ENCODE measurements around the gene LINC00237. TPM values are rescaled to one million over a fixed set of nuclear protein-coding genes. Genes with fewer than 3 reads are reported as not detected.

The LINC00237 gene
- total and polyA plus RNA-seq, 11 donors = not detected

DNA sequence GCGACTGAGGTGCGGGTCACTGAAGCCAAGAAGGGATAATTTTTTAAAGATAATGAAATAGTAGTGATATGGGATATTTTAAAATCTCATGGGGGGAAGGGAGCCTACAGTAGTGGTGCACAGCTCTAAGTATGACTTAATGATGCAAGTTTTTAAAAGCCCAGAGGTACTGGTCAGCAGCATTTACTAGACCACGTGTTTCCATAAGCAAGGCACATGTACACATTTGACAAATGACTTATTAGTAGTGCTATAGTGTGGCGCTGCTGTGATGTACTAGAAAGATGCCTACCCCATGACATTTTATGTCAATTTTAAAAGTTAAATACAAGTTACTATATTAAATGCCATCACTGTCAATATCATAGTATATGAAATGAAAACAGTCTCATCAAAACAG is 7.5 kb upstream of the LINC00237 start:
- Histone ChIP-seq H3K27ac (no peak overlapping the region), H3K36me3 (no peaks in the 10 kb centered on the region), H3K4me3 (no peak overlapping the region), H3K27me3 (peaks cover 0 to 60% (median 6%) of the 10 kb centered on the region in 9 donors), H3K9me3 (no peaks in the 10 kb centered on the region), H3K4me1 (no peaks in the 10 kb centered on the region)
- DNase-seq (no peak), ATAC-seq (no peak)
- intact Hi-C loops (cut with DNase I) = no loop called here
- 83 to 90% (median 86%) methylated on average over 4 of the region's 4 CpGs for WGBS, 4 donors
- TF ChIP-seq, protein P1, sequence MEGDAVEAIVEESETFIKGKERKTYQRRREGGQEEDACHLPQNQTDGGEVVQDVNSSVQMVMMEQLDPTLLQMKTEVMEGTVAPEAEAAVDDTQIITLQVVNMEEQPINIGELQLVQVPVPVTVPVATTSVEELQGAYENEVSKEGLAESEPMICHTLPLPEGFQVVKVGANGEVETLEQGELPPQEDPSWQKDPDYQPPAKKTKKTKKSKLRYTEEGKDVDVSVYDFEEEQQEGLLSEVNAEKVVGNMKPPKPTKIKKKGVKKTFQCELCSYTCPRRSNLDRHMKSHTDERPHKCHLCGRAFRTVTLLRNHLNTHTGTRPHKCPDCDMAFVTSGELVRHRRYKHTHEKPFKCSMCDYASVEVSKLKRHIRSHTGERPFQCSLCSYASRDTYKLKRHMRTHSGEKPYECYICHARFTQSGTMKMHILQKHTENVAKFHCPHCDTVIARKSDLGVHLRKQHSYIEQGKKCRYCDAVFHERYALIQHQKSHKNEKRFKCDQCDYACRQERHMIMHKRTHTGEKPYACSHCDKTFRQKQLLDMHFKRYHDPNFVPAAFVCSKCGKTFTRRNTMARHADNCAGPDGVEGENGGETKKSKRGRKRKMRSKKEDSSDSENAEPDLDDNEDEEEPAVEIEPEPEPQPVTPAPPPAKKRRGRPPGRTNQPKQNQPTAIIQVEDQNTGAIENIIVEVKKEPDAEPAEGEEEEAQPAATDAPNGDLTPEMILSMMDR (IDR thresholded peaks at IDR 0.05) = no peak
- no peak for TF ChIP-seq POLR2A (IDR thresholded peaks at IDR 0.05)

DNA sequence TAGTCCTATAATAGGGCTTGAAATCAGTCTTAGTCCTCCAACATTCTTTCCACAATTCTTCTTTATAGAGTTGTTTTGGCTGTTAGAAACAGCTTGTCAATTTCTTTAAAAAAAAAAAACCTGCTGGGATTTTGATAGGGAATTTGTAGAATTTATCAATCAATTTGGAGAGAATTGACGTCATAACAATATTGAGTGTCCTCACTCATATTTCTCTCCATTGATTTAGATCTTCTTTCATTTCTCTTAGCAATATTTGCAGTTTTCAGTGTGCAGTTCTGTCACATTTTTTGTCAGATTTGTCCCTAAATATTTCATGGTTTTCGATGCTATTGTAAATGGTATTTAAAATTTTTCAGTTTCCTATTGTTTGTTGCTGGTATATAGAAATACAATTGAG is 5.3 kb upstream of the LINC00237 start:
- WGBS, 4 donors = 74 to 89% (median 77%) methylated on average over 2 of the region's 2 CpGs
- ATAC-seq = no peak
- no peaks in the 10 kb centered on the region for H3K9me3 ChIP-seq
- no peak for DNase-seq
- H3K4me1 ChIP-seq = peaks cover 0 to under 1% (median 0%) of the 10 kb centered on the region in 12 donors
- no peak overlapping the region for H3K27ac ChIP-seq
- H3K27me3 ChIP-seq = peaks cover 12 to 73% (median 29%) of the 10 kb centered on the region in 9 donors
- intact Hi-C loops (cut with DNase I) = no loop called here
- no peak for TF ChIP-seq POLR2A (IDR thresholded peaks at IDR 0.05)
- TF ChIP-seq, protein P1 (IDR thresholded peaks at IDR 0.05) = no peak
- no peak overlapping the region for H3K4me3 ChIP-seq
- H3K36me3 ChIP-seq = no peaks in the 10 kb centered on the region

DNA sequence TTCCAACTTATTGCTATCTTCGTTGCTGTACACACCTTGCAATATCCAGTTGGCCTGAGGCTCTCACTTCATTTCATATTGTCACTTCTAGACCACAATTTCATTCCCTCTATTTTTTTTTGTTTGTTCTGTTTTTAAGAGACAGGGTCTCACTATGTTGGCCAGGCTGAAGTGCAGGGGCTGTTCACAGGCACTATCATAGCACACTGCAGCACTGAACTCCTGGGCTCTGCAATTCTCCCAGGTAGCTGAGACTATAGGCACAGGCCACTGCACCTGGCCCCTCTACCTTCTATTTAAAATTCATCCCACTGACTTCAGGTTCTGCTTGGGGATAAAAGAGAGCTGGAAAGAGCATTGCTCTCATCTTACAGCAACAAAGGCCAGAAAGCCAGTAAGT is 4.7 kb upstream of the LINC00237 start:
- no peak for TF ChIP-seq POLR2A (IDR thresholded peaks at IDR 0.05)
- TF ChIP-seq, protein P1 (IDR thresholded peaks at IDR 0.05) = no peak
- DNase-seq (no peak), ATAC-seq (no peak)
- intact Hi-C loops (cut with DNase I) = no loop called here
- Histone ChIP-seq H3K4me3 (no peak overlapping the region), H3K36me3 (no peaks in the 10 kb centered on the region), H3K4me1 (peaks cover 0 to 7% (median under 1%) of the 10 kb centered on the region in 12 donors), H3K9me3 (no peaks in the 10 kb centered on the region), H3K27me3 (peaks cover 18 to 73% (median 35%) of the 10 kb centered on the region in 9 donors), H3K27ac (no peak overlapping the region)
- WGBS, 4 donors = 80 to 92% (median 85%) methylated on average over 1 of the region's 1 CpG

DNA sequence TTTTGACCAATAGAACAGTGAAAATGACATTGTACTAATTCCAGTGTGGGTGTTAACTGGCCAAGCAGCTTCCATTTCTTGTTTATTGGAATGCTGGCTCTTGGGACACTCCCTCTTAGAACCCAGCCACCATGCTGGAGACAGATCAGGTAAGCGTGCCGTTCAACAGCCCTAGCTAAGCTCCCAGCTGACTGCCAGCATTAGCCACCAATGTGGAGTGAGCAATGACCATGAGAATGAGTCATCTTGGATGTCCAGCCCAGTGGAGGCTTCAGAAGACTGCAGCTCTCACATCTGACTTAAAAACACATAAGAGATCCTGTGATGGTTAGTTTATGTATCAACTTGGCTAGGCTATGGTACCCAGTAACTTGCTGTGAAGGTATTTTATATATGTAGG is 3.0 kb upstream of the LINC00237 start:
- no peak for ATAC-seq
- WGBS, 4 donors = 87 to 95% (median 91%) methylated on average over 2 of the region's 2 CpGs
- Histone ChIP-seq H3K9me3 (no peaks in the 10 kb centered on the region), H3K4me3 (no peak overlapping the region), H3K27me3 (peaks cover 34 to 83% (median 51%) of the 10 kb centered on the region in 9 donors), H3K36me3 (no peaks in the 10 kb centered on the region), H3K27ac (no peak overlapping the region), H3K4me1 (peaks cover 0 to 15% (median 7%) of the 10 kb centered on the region in 12 donors)
- TF ChIP-seq, protein P1 (IDR thresholded peaks at IDR 0.05) = no peak
- TF ChIP-seq POLR2A (IDR thresholded peaks at IDR 0.05) = no peak
- intact Hi-C loops (cut with DNase I) = loop anchor here in 1 of 10 donors (10.0 kb wide), 1 partner anchor 244 kb away; no protein-coding TSS in a partner anchor
- DNase-seq = no peak
